Thymus (tissue), 14 donors: ENCODE measurements around the gene ICA1L. TPM values are rescaled to one million over a fixed set of nuclear protein-coding genes. Genes with fewer than 3 reads are reported as not detected.
"Not testable (repeated sequence)": the region's sequence is repeated elsewhere in the genome, so short reads cannot be mapped to it uniquely, and the experiment has no call there.

Experiments
- DNase-seq, 9 donors: peaks; one replicate each; pipeline ENCODE4 v3.0.0-alpha.2; 2013; ENCODE audit warnings: low spot score in 9 of 9, low read depth in 6 of 9, missing footprints in 1 of 9
- H3K27ac ChIP-seq, 2 donors: one replicate each; pipeline ENCODE4 v1.5.1; 2013; ENCODE audit warnings: control low read depth in 1 of 2, low read depth in 1 of 2, low read length in 1 of 2, mild to moderate bottlenecking in 1 of 2, moderate library complexity in 1 of 2
- H3K27me3 ChIP-seq, 2 donors: one replicate each; pipeline ENCODE4 v1.5.1; 2013; ENCODE audit warnings: low read length in 1 of 2; ENCODE audit not compliant: control insufficient read depth in 2 of 2, insufficient read depth in 1 of 2
- H3K36me3 ChIP-seq, 2 donors: one replicate each; pipeline ENCODE4 v1.5.1; 2013; ENCODE audit warnings: low read length in 1 of 2, mild to moderate bottlenecking in 1 of 2, moderate library complexity in 1 of 2; ENCODE audit not compliant: control insufficient read depth in 2 of 2, insufficient read depth in 2 of 2
- H3K4me1 ChIP-seq, 2 donors: one replicate each; pipeline ENCODE4 v1.5.1; 2013; ENCODE audit warnings: low read length in 2 of 2; ENCODE audit not compliant: control insufficient read depth in 2 of 2, insufficient read depth in 2 of 2
- H3K4me3 ChIP-seq, 2 donors: one replicate each; pipeline ENCODE4 v1.5.1; 2013; ENCODE audit warnings: low read length in 2 of 2, control low read depth in 1 of 2, mild to moderate bottlenecking in 1 of 2
- H3K9me3 ChIP-seq, 2 donors: one replicate each; pipeline ENCODE4 v1.5.1; 2013; ENCODE audit warnings: low read length in 1 of 2, mild to moderate bottlenecking in 1 of 2; ENCODE audit not compliant: control insufficient read depth in 2 of 2, insufficient read depth in 1 of 2
- WGBS: extraction: QIAGEN DNeasy Blood & Tissue Kit; methylation state at CpG from one replicate; pipeline ENCODE4 v1.1.7; 2013; 5-methylcytosine and 5-hydroxymethylcytosine counted together
- long read RNA-seq, 10 donors: transcript quantifications; one replicate each; lab custom pipeline, GENCODE V29; 2026
- polyA plus RNA-seq: library from polyadenylated mRNA; stranded (reverse); fragments of 200-250 nt; gene quantifications from one replicate; pipeline ENCODE4 v1.2.3, GENCODE V29; 2013
- total RNA-seq: library from RNA; stranded (reverse); fragments of 120-200 nt; gene quantifications from one replicate; pipeline ENCODE4 v1.2.4, GENCODE V29; 2013
- donor health status: healthy.

ICA1L gene
- total RNA-seq: 2.6 TPM
- 6.1 TPM for polyA plus RNA-seq
- long read RNA-seq, donor 1: 0 reads
- long read RNA-seq, donor 2, partial matches to known transcripts: 0 of 2 reads
- long read RNA-seq, donor 2, other reads (novel, unspliced or antisense): 0 of 2 reads
- long read RNA-seq, donor 3: 0 reads
- long read RNA-seq, donor 4: 0 reads
- long read RNA-seq, donor 5: 0 reads
- long read RNA-seq, donor 6: 0 reads
- long read RNA-seq, donor 7: 0 reads
- long read RNA-seq, donor 8: 0 reads
- long read RNA-seq, donor 9: 0 reads
- long read RNA-seq, donor 10, partial matches to known transcripts: 0 of 1 reads
- long read RNA-seq, donor 10, other reads (novel, unspliced or antisense): 0 of 1 reads

GRCh38 chr2:202871300-202872141 lies at the start of gene ICA1L:
ICA1L (minus strand) TSS chr2:202871766; CDS start chr2:202829009, 42,757 bp downstream.
- under 1% methylated on average over 93 of the region's 93 CpGs for WGBS
- peak within 1 kb of the TSS; percentile 80 to 87 for H3K4me3 ChIP-seq
- peaks cover 0 to 5% of the 10 kb centered on the region in 2 donors for H3K27me3 ChIP-seq
- no peaks in the 10 kb centered on the region for H3K9me3 ChIP-seq
- peak within 1 kb of the TSS; percentile 68 to 73 for H3K27ac ChIP-seq
- H3K36me3 ChIP-seq: no peaks in the 10 kb centered on the region
- peak in 8 of 9 donors; percentile 5 to 69 (median 30) for DNase-seq
- peaks cover 0 to 3% of the 10 kb centered on the region in 2 donors for H3K4me1 ChIP-seq

DNA sequence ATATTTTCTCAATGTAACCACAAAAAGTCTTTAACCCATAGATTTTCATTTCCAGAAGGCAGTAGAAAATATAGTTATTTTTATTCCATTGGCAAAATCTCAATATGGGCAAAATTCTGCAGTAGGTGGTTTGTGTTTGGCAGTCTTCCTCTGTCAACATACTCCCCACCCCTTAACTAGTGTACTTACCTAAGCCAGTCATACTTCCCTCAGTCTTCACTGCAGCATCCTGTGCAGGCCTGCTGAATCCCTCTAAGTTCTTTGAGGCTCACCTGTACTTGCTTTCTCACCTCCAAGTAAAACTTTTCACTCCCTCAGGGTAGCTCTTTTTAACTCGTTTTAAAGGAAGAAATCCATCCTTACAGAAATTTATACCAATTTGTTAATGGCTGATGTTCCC lies 47.3 kb upstream of the ICA1L start:
- Histone ChIP-seq H3K9me3 (no peaks in the 10 kb centered on the region), H3K27me3 (no peaks in the 10 kb centered on the region), H3K27ac (no peak overlapping the region), H3K4me3 (no peak overlapping the region), H3K36me3 (peaks cover 5 to 7% of the 10 kb centered on the region in 2 donors), H3K4me1 (peaks cover 0 to 6% of the 10 kb centered on the region in 2 donors)
- DNase-seq: no peak
- WGBS: 96% methylated on average over 1 of the region's 1 CpG

DNA sequence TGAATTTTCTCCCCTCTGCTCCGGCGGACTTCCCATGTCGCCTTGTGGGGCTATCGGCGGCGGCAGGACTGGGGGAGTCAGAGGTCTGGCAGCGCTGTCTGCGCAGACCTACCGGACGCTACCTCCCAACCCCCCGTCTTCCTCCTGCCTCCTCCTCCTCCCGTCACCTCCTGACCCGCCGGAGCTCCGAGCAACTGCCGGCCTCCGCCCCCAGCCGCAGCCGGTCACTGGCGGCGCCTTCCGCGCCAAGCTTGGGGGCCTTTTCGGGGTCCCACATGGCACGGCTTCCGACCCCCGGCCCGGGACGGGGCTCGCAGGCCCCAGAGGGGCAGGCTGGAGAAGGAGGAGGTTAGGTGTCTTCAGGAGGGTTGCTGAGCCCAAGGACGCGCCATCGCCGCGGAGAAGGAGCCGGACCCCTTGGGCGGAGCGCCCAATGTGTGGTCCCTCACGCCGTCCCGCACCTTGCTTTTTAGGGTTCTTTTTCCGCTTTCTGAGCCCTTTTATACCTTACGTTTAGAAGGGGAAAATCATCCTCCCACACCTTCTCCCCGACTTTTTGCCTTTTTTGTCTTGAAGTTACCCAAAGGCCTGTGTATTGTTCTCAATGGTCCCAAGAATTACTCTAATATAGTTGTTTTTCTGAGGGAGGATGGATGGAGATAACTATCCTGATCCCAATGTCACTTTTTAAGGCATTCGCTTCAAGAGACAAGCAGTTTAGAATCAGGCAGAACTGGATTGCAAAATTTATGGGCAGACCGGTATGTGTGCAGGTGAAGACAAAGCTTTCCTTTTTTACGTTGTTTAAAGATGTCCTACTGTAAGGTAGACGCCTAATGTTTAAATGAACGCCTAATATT lies 41.0 kb upstream of the ICA1L start:
- H3K36me3 ChIP-seq, H3K27me3 ChIP-seq, H3K9me3 ChIP-seq, H3K4me1 ChIP-seq: not testable (repeated sequence)
- peak overlapping the region; percentile 63 to 85 for H3K4me3 ChIP-seq
- peak overlapping the region; percentile 84 to 96 for H3K27ac ChIP-seq
- DNase-seq: peak in 3 of 9 donors; percentile 9 to 53 (median 27)
- 2% methylated on average over 23 of the region's 49 CpGs for WGBS

- no peaks in the 10 kb centered on the region for H3K9me3 ChIP-seq
- peak within 1 kb of the TSS; percentile 88 to 96 for H3K27ac ChIP-seq
- DNase-seq: peak; percentile 90 to 98 (median 96)
- H3K4me3 ChIP-seq: peak within 1 kb of the TSS; percentile 63 to 85
- H3K36me3 ChIP-seq: no peaks in the 10 kb centered on the region
- under 1% methylated on average over 39 of the region's 39 CpGs for WGBS
- H3K4me1 ChIP-seq: peaks cover 3 to 5% of the 10 kb centered on the region in 2 donors
- no peaks in the 10 kb centered on the region for H3K27me3 ChIP-seq
Measured at GRCh38 chr2:202911512-202912341, 40.2 kb upstream of the ICA1L start, which contains the start of the genes CARF and WDR12. CARF (plus strand) TSS chr2:202912275; CDS start chr2:202941903, 29,628 bp downstream. WDR12 (minus strand) TSS chr2:202911673; CDS start chr2:202911476, 197 bp downstream.

DNA sequence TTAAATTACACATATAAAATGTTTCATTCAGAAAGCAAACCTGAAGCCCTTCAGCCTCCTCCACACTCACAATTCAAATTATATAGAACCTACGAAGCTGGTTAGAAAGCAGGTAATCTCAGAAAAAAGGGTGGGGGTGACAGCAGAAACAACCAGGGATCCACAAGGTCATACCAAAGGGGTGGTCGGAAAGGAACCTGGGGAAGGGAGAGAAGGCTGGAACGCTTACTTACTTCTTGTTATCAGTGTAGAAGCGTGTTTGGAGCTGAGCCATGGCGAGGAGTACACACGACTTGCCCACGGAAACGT lies 39.6 kb upstream of the ICA1L start:
- Histone ChIP-seq H3K9me3 (no peaks in the 10 kb centered on the region), H3K27ac (peak overlapping the region; percentile 88 to 96), H3K4me1 (peaks cover 3 to 5% of the 10 kb centered on the region in 2 donors), H3K27me3 (no peaks in the 10 kb centered on the region), H3K4me3 (peak overlapping the region; percentile 63 to 85), H3K36me3 (no peaks in the 10 kb centered on the region)
- DNase-seq: no peak
- under 1% methylated on average over 8 of the region's 8 CpGs for WGBS

GRCh38 chr2:202910698-202911097 lies 39.1 kb upstream of the ICA1L start:
- no peaks in the 10 kb centered on the region for H3K27me3 ChIP-seq
- H3K36me3 ChIP-seq: no peaks in the 10 kb centered on the region
- H3K4me3 ChIP-seq: peak overlapping the region; percentile 63 to 85
- no peak for DNase-seq
- H3K9me3 ChIP-seq: no peaks in the 10 kb centered on the region
- 18% methylated on average over 3 of the region's 3 CpGs for WGBS
- no peak overlapping the region for H3K27ac ChIP-seq
- peaks cover 3 to 5% of the 10 kb centered on the region in 2 donors for H3K4me1 ChIP-seq

GRCh38 chr2:202910250-202910649 lies 38.7 kb upstream of the ICA1L start:
- not testable (repeated sequence) for H3K36me3 ChIP-seq, H3K27ac ChIP-seq, H3K27me3 ChIP-seq, H3K9me3 ChIP-seq, H3K4me1 ChIP-seq, DNase-seq, H3K4me3 ChIP-seq
- 98% methylated on average over 5 of the region's 5 CpGs for WGBS
